ENCODE data around the gene YIPF2.

Gene YIPF2

GRCh38 chr19:10915130-10916091 is 13.0 kb downstream of the YIPF2 start:
- Histone ChIP-seq H3K27ac (ENCODE audit: low read depth, low read length) (no peak overlapping the region), H3K4me1 (ENCODE audit: control insufficient read depth, insufficient read depth, low read length) (no peaks in the 10 kb centered on the region), H3K4me3 (ENCODE audit: low read length) (no peak overlapping the region), H3K36me3 (ENCODE audit: control insufficient read depth, insufficient read depth, low read length) (peaks cover 30% of the 10 kb centered on the region), H3K9ac (ENCODE audit: low read length) (no peak overlapping the region), H3K27me3 (ENCODE audit: control insufficient read depth, insufficient read depth, low read length) (no peaks in the 10 kb centered on the region)

GRCh38 chr19:10913716-10914340 is 14.6 kb downstream of the YIPF2 start:
- no peaks in the 10 kb centered on the region for H3K4me1 ChIP-seq (ENCODE audit: control insufficient read depth, insufficient read depth, low read length)
- H3K27ac ChIP-seq (ENCODE audit: low read depth, low read length): no peak overlapping the region
- H3K36me3 ChIP-seq (ENCODE audit: control insufficient read depth, insufficient read depth, low read length): peaks cover 24% of the 10 kb centered on the region
- no peaks in the 10 kb centered on the region for H3K27me3 ChIP-seq (ENCODE audit: control insufficient read depth, insufficient read depth, low read length)
- H3K4me3 ChIP-seq (ENCODE audit: low read length): no peak overlapping the region
- H3K9ac ChIP-seq (ENCODE audit: low read length): no peak overlapping the region

GRCh38 chr19:10912619-10913018 is 15.8 kb downstream of the YIPF2 start:
- Histone ChIP-seq H3K27ac (ENCODE audit: low read depth, low read length) (no peak overlapping the region), H3K4me3 (ENCODE audit: low read length) (no peak overlapping the region), H3K4me1 (ENCODE audit: control insufficient read depth, insufficient read depth, low read length) (no peaks in the 10 kb centered on the region), H3K9ac (ENCODE audit: low read length) (no peak overlapping the region), H3K27me3 (ENCODE audit: control insufficient read depth, insufficient read depth, low read length) (no peaks in the 10 kb centered on the region), H3K36me3 (ENCODE audit: control insufficient read depth, insufficient read depth, low read length) (peaks cover 31% of the 10 kb centered on the region)

GRCh38 chr19:10911579-10912363 is 16.7 kb downstream of the YIPF2 start:
- H3K4me1 ChIP-seq (ENCODE audit: control insufficient read depth, insufficient read depth, low read length): no peaks in the 10 kb centered on the region
- H3K27me3 ChIP-seq (ENCODE audit: control insufficient read depth, insufficient read depth, low read length): no peaks in the 10 kb centered on the region
- no peak overlapping the region for H3K4me3 ChIP-seq (ENCODE audit: low read length)
- H3K9ac ChIP-seq (ENCODE audit: low read length): no peak overlapping the region
- H3K27ac ChIP-seq (ENCODE audit: low read depth, low read length): no peak overlapping the region
- H3K36me3 ChIP-seq (ENCODE audit: control insufficient read depth, insufficient read depth, low read length): peaks cover 34% of the 10 kb centered on the region

- no peak overlapping the region for H3K9ac ChIP-seq (ENCODE audit: low read length)
- H3K27me3 ChIP-seq (ENCODE audit: control insufficient read depth, insufficient read depth, low read length): no peaks in the 10 kb centered on the region
- H3K36me3 ChIP-seq (ENCODE audit: control insufficient read depth, insufficient read depth, low read length): peaks cover 27% of the 10 kb centered on the region
Observed at GRCh38 chr19:10908380-10908960, 20.0 kb downstream of the YIPF2 start.

GRCh38 chr19:10907925-10908324 is 20.5 kb downstream of the YIPF2 start:
- no peak overlapping the region for H3K4me3 ChIP-seq (ENCODE audit: low read length)
- no peak overlapping the region for H3K9ac ChIP-seq (ENCODE audit: low read length)
- no peaks in the 10 kb centered on the region for H3K4me1 ChIP-seq (ENCODE audit: control insufficient read depth, insufficient read depth, low read length)
- H3K36me3 ChIP-seq (ENCODE audit: control insufficient read depth, insufficient read depth, low read length): peaks cover 27% of the 10 kb centered on the region
- no peak overlapping the region for H3K27ac ChIP-seq (ENCODE audit: low read depth, low read length)
- no peaks in the 10 kb centered on the region for H3K27me3 ChIP-seq (ENCODE audit: control insufficient read depth, insufficient read depth, low read length)

More at GRCh38 chr19:10908380-10908960, 20.0 kb downstream of the YIPF2 start:
- Histone ChIP-seq H3K4me1 (ENCODE audit: control insufficient read depth, insufficient read depth, low read length) (no peaks in the 10 kb centered on the region), H3K27ac (ENCODE audit: low read depth, low read length) (no peak overlapping the region), H3K4me3 (ENCODE audit: low read length) (no peak overlapping the region)

GRCh38 chr19:10899151-10899653 is 29.2 kb downstream of the YIPF2 start:
- no peak overlapping the region for H3K9ac ChIP-seq (ENCODE audit: low read length)

GRCh38 chr19:10898633-10899032 is 29.8 kb downstream of the YIPF2 start:
- no peak overlapping the region for H3K27ac ChIP-seq (ENCODE audit: low read depth, low read length)
- no peaks in the 10 kb centered on the region for H3K27me3 ChIP-seq (ENCODE audit: control insufficient read depth, insufficient read depth, low read length)
- peaks cover 15% of the 10 kb centered on the region for H3K4me1 ChIP-seq (ENCODE audit: control insufficient read depth, insufficient read depth, low read length)
- H3K9ac ChIP-seq (ENCODE audit: low read length): no peak overlapping the region
- H3K36me3 ChIP-seq (ENCODE audit: control insufficient read depth, insufficient read depth, low read length): no peaks in the 10 kb centered on the region
- H3K4me3 ChIP-seq (ENCODE audit: low read length): no peak overlapping the region

More at GRCh38 chr19:10899151-10899653, 29.2 kb downstream of the YIPF2 start:
- H3K27me3 ChIP-seq (ENCODE audit: control insufficient read depth, insufficient read depth, low read length): no peaks in the 10 kb centered on the region
- no peaks in the 10 kb centered on the region for H3K36me3 ChIP-seq (ENCODE audit: control insufficient read depth, insufficient read depth, low read length)
- H3K4me3 ChIP-seq (ENCODE audit: low read length): no peak overlapping the region
- peak overlapping the region; percentile 28 for H3K27ac ChIP-seq (ENCODE audit: low read depth, low read length)
- H3K4me1 ChIP-seq (ENCODE audit: control insufficient read depth, insufficient read depth, low read length): peaks cover 15% of the 10 kb centered on the region

GRCh38 chr19:10896851-10897526 is 31.4 kb downstream of the YIPF2 start:
- Histone ChIP-seq H3K9ac (ENCODE audit: low read length) (no peak overlapping the region), H3K27ac (ENCODE audit: low read depth, low read length) (no peak overlapping the region), H3K36me3 (ENCODE audit: control insufficient read depth, insufficient read depth, low read length) (no peaks in the 10 kb centered on the region), H3K4me1 (ENCODE audit: control insufficient read depth, insufficient read depth, low read length) (peaks cover 18% of the 10 kb centered on the region), H3K4me3 (ENCODE audit: low read length) (no peak overlapping the region), H3K27me3 (ENCODE audit: control insufficient read depth, insufficient read depth, low read length) (no peaks in the 10 kb centered on the region)

- Histone ChIP-seq H3K4me3 (ENCODE audit: low read length) (no peak overlapping the region), H3K9ac (ENCODE audit: low read length) (no peak overlapping the region), H3K27me3 (ENCODE audit: control insufficient read depth, insufficient read depth, low read length) (no peaks in the 10 kb centered on the region), H3K27ac (ENCODE audit: low read depth, low read length) (no peak overlapping the region), H3K4me1 (ENCODE audit: control insufficient read depth, insufficient read depth, low read length) (peaks cover 28% of the 10 kb centered on the region), H3K36me3 (ENCODE audit: control insufficient read depth, insufficient read depth, low read length) (no peaks in the 10 kb centered on the region)
Observed at GRCh38 chr19:10895920-10896319, 32.5 kb downstream of the YIPF2 start.

GRCh38 chr19:10895363-10895762 is 33.1 kb downstream of the YIPF2 start:
- H3K27me3 ChIP-seq (ENCODE audit: control insufficient read depth, insufficient read depth, low read length): no peaks in the 10 kb centered on the region
- no peak overlapping the region for H3K27ac ChIP-seq (ENCODE audit: low read depth, low read length)
- H3K4me1 ChIP-seq (ENCODE audit: control insufficient read depth, insufficient read depth, low read length): peaks cover 28% of the 10 kb centered on the region
- H3K36me3 ChIP-seq (ENCODE audit: control insufficient read depth, insufficient read depth, low read length): no peaks in the 10 kb centered on the region
- no peak overlapping the region for H3K4me3 ChIP-seq (ENCODE audit: low read length)
- no peak overlapping the region for H3K9ac ChIP-seq (ENCODE audit: low read length)
